Measurements from ENCODE around the gene FHIT. TPM values are rescaled to one million over a fixed set of nuclear protein-coding genes. Genes with fewer than 3 reads are reported as not detected.

FHIT gene
- total and polyA plus RNA-seq, 2 experiments from 2014 or later: 0.22 to 0.90 TPM

DNA sequence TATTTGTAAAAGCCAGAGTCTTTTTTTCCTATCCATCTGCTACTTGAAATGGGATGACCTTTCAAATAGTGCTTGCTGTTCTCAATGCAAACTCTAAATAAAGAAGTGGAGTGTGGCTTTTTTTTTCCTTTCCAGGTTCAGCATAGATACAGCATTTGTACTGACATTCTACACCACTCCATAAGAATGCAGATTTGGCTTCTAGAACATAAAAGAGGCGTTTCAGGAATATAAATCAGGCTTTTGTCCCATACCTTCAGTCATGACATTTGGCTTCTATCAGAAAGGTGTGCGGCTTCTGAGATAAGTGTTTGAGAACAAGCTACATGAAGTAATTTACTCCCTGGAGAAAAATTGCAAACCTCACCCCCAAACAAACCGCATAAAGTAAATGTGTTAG, 553.1 kb downstream of the FHIT start:
- 69 to 79% methylated on average over 3 of the region's 3 CpGs for WGBS, 2 experiments (ENCODE audit: low coverage in 1 of 2, low lambda C conversion rate in 2 of 2, missing lambda C conversion rate in 2 of 2)
- H3K4me2 ChIP-seq (ENCODE audit: unreplicated experiment): no peak overlapping the region

GRCh38 chr3:60697132-60697531, 554.1 kb downstream of the FHIT start:
- Histone ChIP-seq H3F3A (ENCODE audit: insufficient read depth) (no peaks in the 10 kb centered on the region), H4K20me1 (ENCODE audit: insufficient read depth) (no peaks in the 10 kb centered on the region), H3K36me3 (ENCODE audit: low read depth) (no peaks in the 10 kb centered on the region), H2AFZ (no peak overlapping the region), H3K9me3 (ENCODE audit: low read depth) (no peaks in the 10 kb centered on the region), H3K4me2 (ENCODE audit: unreplicated experiment) (no peak overlapping the region), H3K27ac (no peak overlapping the region), H3K9ac (no peak overlapping the region), H3K79me2 (ENCODE audit: insufficient read depth) (no peaks in the 10 kb centered on the region), H3K9me2 (ENCODE audit: insufficient read depth) (no peaks in the 10 kb centered on the region), H3K4me1 (ENCODE audit: insufficient read depth) (no peaks in the 10 kb centered on the region), H3K4me3 (no peak overlapping the region), H3K27me3 (replicated peaks; ENCODE audit: insufficient read depth) (no peaks in the 10 kb centered on the region)
- TF ChIP-seq EZH2 (IDR thresholded peaks at IDR 0.05; ENCODE audit: insufficient read depth, poor library complexity, severe bottlenecking): no peak
- no peak for TF ChIP-seq EZH2phosphoT487 (IDR thresholded peaks at IDR 0.05; ENCODE audit: insufficient read depth, low read depth)
- DNase-seq: no peak
- in situ Hi-C loops (cut with MboI): no loop called here

More for the DNA sequence above, 553.1 kb downstream of the FHIT start:
- H4K20me1 ChIP-seq (ENCODE audit: insufficient read depth): no peaks in the 10 kb centered on the region
- H3K27ac ChIP-seq: no peak overlapping the region
- no peaks in the 10 kb centered on the region for H3K9me3 ChIP-seq (ENCODE audit: low read depth)
- in situ Hi-C loops (cut with MboI): no loop called here
- H3K36me3 ChIP-seq (ENCODE audit: low read depth): no peaks in the 10 kb centered on the region
- DNase-seq: no peak
- no peaks in the 10 kb centered on the region for H3F3A ChIP-seq (ENCODE audit: insufficient read depth)
- no peak for TF ChIP-seq EZH2 (IDR thresholded peaks at IDR 0.05; ENCODE audit: insufficient read depth, poor library complexity, severe bottlenecking)
- no peak for TF ChIP-seq EZH2phosphoT487 (IDR thresholded peaks at IDR 0.05; ENCODE audit: insufficient read depth, low read depth)
- H3K9me2 ChIP-seq (ENCODE audit: insufficient read depth): no peaks in the 10 kb centered on the region
- no peak overlapping the region for H2AFZ ChIP-seq
- H3K9ac ChIP-seq: no peak overlapping the region
- no peaks in the 10 kb centered on the region for H3K4me1 ChIP-seq (ENCODE audit: insufficient read depth)
- H3K27me3 ChIP-seq (replicated peaks; ENCODE audit: insufficient read depth): no peaks in the 10 kb centered on the region
- no peaks in the 10 kb centered on the region for H3K79me2 ChIP-seq (ENCODE audit: insufficient read depth)
- H3K4me3 ChIP-seq: no peak overlapping the region

DNA sequence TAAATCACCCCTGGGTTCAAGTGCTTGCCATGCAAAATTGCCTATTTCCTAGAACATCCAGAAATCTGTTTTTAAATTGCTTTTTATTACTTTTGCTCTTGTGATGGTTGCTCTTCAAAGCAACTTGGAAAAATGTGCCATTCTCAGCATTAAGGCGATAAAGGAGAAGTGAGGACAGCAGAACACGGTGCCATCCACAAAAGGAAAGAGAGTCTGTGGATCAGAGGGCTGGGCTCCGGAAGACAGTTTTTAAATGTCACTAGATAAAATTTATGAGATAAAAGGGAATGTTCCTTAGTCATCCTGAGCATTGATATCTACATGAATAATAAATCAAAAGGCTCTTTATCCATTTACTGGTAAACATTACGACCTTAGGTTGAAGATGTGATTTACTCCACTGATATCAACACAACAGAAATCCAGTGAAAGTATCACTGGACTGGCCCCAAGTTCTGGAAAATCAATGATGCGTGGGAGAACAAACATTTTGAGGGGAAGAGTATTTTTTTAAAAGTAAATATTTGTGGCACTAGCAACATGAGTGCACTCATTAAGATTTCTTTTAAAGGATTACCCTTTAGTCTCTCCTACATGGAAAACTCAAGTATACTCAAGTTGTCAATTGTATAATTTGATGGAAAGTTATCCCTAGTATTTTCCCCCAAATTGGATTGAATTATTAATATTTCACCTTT, 554.7 kb downstream of the FHIT start:
- no peaks in the 10 kb centered on the region for H3K9me3 ChIP-seq (ENCODE audit: low read depth)
- TF ChIP-seq EZH2 (IDR thresholded peaks at IDR 0.05; ENCODE audit: insufficient read depth, poor library complexity, severe bottlenecking) (no peak), EZH2phosphoT487 (IDR thresholded peaks at IDR 0.05; ENCODE audit: insufficient read depth, low read depth) (no peak)
- H2AFZ ChIP-seq: no peak overlapping the region
- in situ Hi-C loops (cut with MboI): no loop called here
- no peak overlapping the region for H3K27ac ChIP-seq
- no peaks in the 10 kb centered on the region for H3K9me2 ChIP-seq (ENCODE audit: insufficient read depth)
- H4K20me1 ChIP-seq (ENCODE audit: insufficient read depth): no peaks in the 10 kb centered on the region
- no peak for DNase-seq
- H3K9ac ChIP-seq: no peak overlapping the region
- H3K27me3 ChIP-seq (replicated peaks; ENCODE audit: insufficient read depth): no peaks in the 10 kb centered on the region
- no peaks in the 10 kb centered on the region for H3K79me2 ChIP-seq (ENCODE audit: insufficient read depth)
- no peaks in the 10 kb centered on the region for H3F3A ChIP-seq (ENCODE audit: insufficient read depth)
- H3K4me3 ChIP-seq: no peak overlapping the region
- H3K4me1 ChIP-seq (ENCODE audit: insufficient read depth): no peaks in the 10 kb centered on the region
- no peaks in the 10 kb centered on the region for H3K36me3 ChIP-seq (ENCODE audit: low read depth)
- 39 to 41% methylated on average over 5 of the region's 5 CpGs for WGBS, 2 experiments (ENCODE audit: low coverage in 1 of 2, low lambda C conversion rate in 2 of 2, missing lambda C conversion rate in 2 of 2)
- no peak overlapping the region for H3K4me2 ChIP-seq (ENCODE audit: unreplicated experiment)

- Histone ChIP-seq H3K4me3 (no peak overlapping the region), H3K27ac (no peak overlapping the region), H3F3A (ENCODE audit: insufficient read depth) (no peaks in the 10 kb centered on the region), H3K9me2 (ENCODE audit: insufficient read depth) (no peaks in the 10 kb centered on the region), H3K4me1 (ENCODE audit: insufficient read depth) (no peaks in the 10 kb centered on the region), H3K9ac (no peak overlapping the region), H3K4me2 (ENCODE audit: unreplicated experiment) (no peak overlapping the region), H4K20me1 (ENCODE audit: insufficient read depth) (no peaks in the 10 kb centered on the region), H3K27me3 (replicated peaks; ENCODE audit: insufficient read depth) (no peaks in the 10 kb centered on the region), H3K36me3 (ENCODE audit: low read depth) (no peaks in the 10 kb centered on the region), H3K9me3 (ENCODE audit: low read depth) (no peaks in the 10 kb centered on the region), H3K79me2 (ENCODE audit: insufficient read depth) (no peaks in the 10 kb centered on the region), H2AFZ (no peak overlapping the region)
- 81 to 87% methylated on average over 2 of the region's 2 CpGs for WGBS, 2 experiments (ENCODE audit: low coverage in 1 of 2, low lambda C conversion rate in 2 of 2, missing lambda C conversion rate in 2 of 2)
- in situ Hi-C loops (cut with MboI): no loop called here
- DNase-seq: no peak
- no peak for TF ChIP-seq EZH2phosphoT487 (IDR thresholded peaks at IDR 0.05; ENCODE audit: insufficient read depth, low read depth)
- no peak for TF ChIP-seq EZH2 (IDR thresholded peaks at IDR 0.05; ENCODE audit: insufficient read depth, poor library complexity, severe bottlenecking)
Measured at GRCh38 chr3:60675424-60675823, 575.8 kb downstream of the FHIT start.

GRCh38 chr3:60674870-60675269, 576.4 kb downstream of the FHIT start:
- Histone ChIP-seq H3K4me2 (ENCODE audit: unreplicated experiment) (no peak overlapping the region), H3K36me3 (ENCODE audit: low read depth) (no peaks in the 10 kb centered on the region), H3K9me3 (ENCODE audit: low read depth) (no peaks in the 10 kb centered on the region), H3K27ac (no peak overlapping the region), H3K27me3 (replicated peaks; ENCODE audit: insufficient read depth) (no peaks in the 10 kb centered on the region), H3F3A (ENCODE audit: insufficient read depth) (no peaks in the 10 kb centered on the region), H3K9ac (no peak overlapping the region), H3K9me2 (ENCODE audit: insufficient read depth) (no peaks in the 10 kb centered on the region), H4K20me1 (ENCODE audit: insufficient read depth) (no peaks in the 10 kb centered on the region), H3K79me2 (ENCODE audit: insufficient read depth) (no peaks in the 10 kb centered on the region), H3K4me1 (ENCODE audit: insufficient read depth) (no peaks in the 10 kb centered on the region), H3K4me3 (no peak overlapping the region), H2AFZ (no peak overlapping the region)
- 94% methylated on average over 1 of the region's 1 CpG for WGBS, 2 experiments (ENCODE audit: low coverage in 1 of 2, low lambda C conversion rate in 2 of 2, missing lambda C conversion rate in 2 of 2)
- TF ChIP-seq EZH2 (IDR thresholded peaks at IDR 0.05; ENCODE audit: insufficient read depth, poor library complexity, severe bottlenecking) (no peak), EZH2phosphoT487 (IDR thresholded peaks at IDR 0.05; ENCODE audit: insufficient read depth, low read depth) (no peak)
- no peak for DNase-seq
- in situ Hi-C loops (cut with MboI): no loop called here

Data from GM23248 (cell line).